Loucy (cell line): ENCODE results near the gene TMEM45B.
"Not testable (repeated sequence)": the region's sequence is repeated elsewhere in the genome, so short reads cannot be mapped to it uniquely, and the experiment has no call there.

Experiments used
- CTCF ChIP-seq: fragments of 200-600 bp; sonication (generic); conservative IDR thresholded peaks from 2 replicates; pipeline ENCODE4 v1.5.1; 2014; ENCODE audit warnings: mild to moderate bottlenecking, antibody characterized with exemption, low read length
- EZH2phosphoT487 ChIP-seq: fragments of 200-600 bp; IDR thresholded peaks from 2 replicates; pipeline ENCODE4 v1.6.1; 2018; ENCODE audit warnings: antibody characterized with exemption, mild to moderate bottlenecking, moderate library complexity, borderline replicate concordance

- not testable (repeated sequence) for TF ChIP-seq CTCF, EZH2phosphoT487
These were observed 20.8 kb downstream of the TMEM45B start for GRCh38 chr11:129836423-129836891.
